SKM-1 (cell line): Measurements from ENCODE around the gene ATXN2.
"Not testable (repeated sequence)": the region's sequence is repeated elsewhere in the genome, so short reads cannot be mapped to it uniquely, and the experiment has no call there.

Experiments
- DNase-seq: peaks from one replicate; lab custom pipeline; 2025; ENCODE audit not compliant: unreplicated experiment; lab: John Stamatoyannopoulos, UW

ATXN2 gene

GRCh38 chr12:111598637-111599452 lies at the start of gene ATXN2:
Gene ATXN2, minus strand, starts transcription at chr12:111599315. Its CDS starts 281 bp downstream, at chr12:111599034.
- no peak for DNase-seq

GRCh38 chr12:111645433-111645832 lies 46.3 kb upstream of the ATXN2 start:
- DNase-seq, result no peak

GRCh38 chr12:111643427-111643826 lies 44.3 kb upstream of the ATXN2 start:
- DNase-seq, result no peak

- DNase-seq, result no peak
Measured at GRCh38 chr12:111642681-111643426, 43.7 kb upstream of the ATXN2 start.

GRCh38 chr12:111640506-111640905 lies 41.4 kb upstream of the ATXN2 start:
- DNase-seq, result no peak

GRCh38 chr12:111638556-111638955 lies 39.4 kb upstream of the ATXN2 start:
- DNase-seq, result no peak

GRCh38 chr12:111636209-111636945 lies 37.3 kb upstream of the ATXN2 start:
- no peak for DNase-seq

GRCh38 chr12:111635524-111635923 lies 36.4 kb upstream of the ATXN2 start:
- DNase-seq, result no peak

- no peak for DNase-seq
Measured at GRCh38 chr12:111628505-111629260, 29.6 kb upstream of the ATXN2 start.

GRCh38 chr12:111626230-111626629 lies 27.1 kb upstream of the ATXN2 start:
- no peak for DNase-seq

GRCh38 chr12:111624540-111624939 lies 25.4 kb upstream of the ATXN2 start:
- DNase-seq, result no peak

GRCh38 chr12:111617841-111618240 lies 18.7 kb upstream of the ATXN2 start:
- not testable (repeated sequence) for DNase-seq

- DNase-seq, result no peak
Measured at GRCh38 chr12:111616177-111616623, 17.1 kb upstream of the ATXN2 start.

- no peak for DNase-seq
Measured at GRCh38 chr12:111607239-111607638, 8.1 kb upstream of the ATXN2 start.

GRCh38 chr12:111606767-111607230 lies 7.7 kb upstream of the ATXN2 start:
- no peak for DNase-seq

- no peak for DNase-seq
Measured at GRCh38 chr12:111605911-111606766, 7.0 kb upstream of the ATXN2 start.

GRCh38 chr12:111602857-111603256 lies 3.7 kb upstream of the ATXN2 start:
- DNase-seq, result not testable (repeated sequence)

- no peak for DNase-seq
Measured at GRCh38 chr12:111602348-111602747, 3.2 kb upstream of the ATXN2 start.

- not testable (repeated sequence) for DNase-seq
Measured at GRCh38 chr12:111600986-111601385, 1.9 kb upstream of the ATXN2 start.

- DNase-seq, result no peak
Measured at GRCh38 chr12:111600205-111600642, 1.1 kb upstream of the ATXN2 start.
